ENCODE results near the gene MX1. TPM values are rescaled to one million over a fixed set of nuclear protein-coding genes. Genes with fewer than 3 reads are reported as not detected.

MX1 gene
- total and polyA plus RNA-seq, 11 donors, result 6.2 to 53.9 (median 13.6) TPM

DNA sequence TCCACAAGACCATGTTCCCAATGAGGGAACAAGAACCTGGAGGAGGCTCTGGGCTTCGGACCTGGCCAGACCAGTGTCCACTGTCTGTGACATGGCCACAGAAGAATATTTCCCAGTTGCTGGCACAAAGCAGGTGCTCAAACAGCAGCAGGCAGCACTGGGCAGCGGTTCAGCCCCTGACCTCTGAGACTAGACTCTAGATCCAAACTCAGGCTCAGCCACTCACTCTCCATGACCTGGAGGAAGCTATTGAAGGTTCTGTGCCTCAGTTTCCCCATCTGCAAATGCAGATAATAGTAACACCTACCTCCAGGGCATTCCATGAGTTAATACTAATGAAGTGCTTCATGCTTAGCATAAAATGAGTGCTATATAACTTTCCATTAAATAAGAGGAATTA lies 73.9 kb downstream of the MX1 start:
- no peak for ATAC-seq
- DNase-seq, result no peak
- WGBS, 4 donors, result 77 to 89% (median 83%) methylated on average over 2 of the region's 2 CpGs
- Histone ChIP-seq H3K27ac (no peak overlapping the region), H3K4me1 (no peaks in the 10 kb centered on the region), H3K9me3 (no peaks in the 10 kb centered on the region), H3K27me3 (peaks cover 0 to 39% (median 16%) of the 10 kb centered on the region in 9 donors), H3K4me3 (no peak overlapping the region), H3K36me3 (no peaks in the 10 kb centered on the region)
- intact Hi-C loops (cut with DNase I), result no loop called here
- TF ChIP-seq, protein P1, sequence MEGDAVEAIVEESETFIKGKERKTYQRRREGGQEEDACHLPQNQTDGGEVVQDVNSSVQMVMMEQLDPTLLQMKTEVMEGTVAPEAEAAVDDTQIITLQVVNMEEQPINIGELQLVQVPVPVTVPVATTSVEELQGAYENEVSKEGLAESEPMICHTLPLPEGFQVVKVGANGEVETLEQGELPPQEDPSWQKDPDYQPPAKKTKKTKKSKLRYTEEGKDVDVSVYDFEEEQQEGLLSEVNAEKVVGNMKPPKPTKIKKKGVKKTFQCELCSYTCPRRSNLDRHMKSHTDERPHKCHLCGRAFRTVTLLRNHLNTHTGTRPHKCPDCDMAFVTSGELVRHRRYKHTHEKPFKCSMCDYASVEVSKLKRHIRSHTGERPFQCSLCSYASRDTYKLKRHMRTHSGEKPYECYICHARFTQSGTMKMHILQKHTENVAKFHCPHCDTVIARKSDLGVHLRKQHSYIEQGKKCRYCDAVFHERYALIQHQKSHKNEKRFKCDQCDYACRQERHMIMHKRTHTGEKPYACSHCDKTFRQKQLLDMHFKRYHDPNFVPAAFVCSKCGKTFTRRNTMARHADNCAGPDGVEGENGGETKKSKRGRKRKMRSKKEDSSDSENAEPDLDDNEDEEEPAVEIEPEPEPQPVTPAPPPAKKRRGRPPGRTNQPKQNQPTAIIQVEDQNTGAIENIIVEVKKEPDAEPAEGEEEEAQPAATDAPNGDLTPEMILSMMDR (IDR thresholded peaks at IDR 0.05), result no peak
- no peak for TF ChIP-seq POLR2A (IDR thresholded peaks at IDR 0.05)

DNA sequence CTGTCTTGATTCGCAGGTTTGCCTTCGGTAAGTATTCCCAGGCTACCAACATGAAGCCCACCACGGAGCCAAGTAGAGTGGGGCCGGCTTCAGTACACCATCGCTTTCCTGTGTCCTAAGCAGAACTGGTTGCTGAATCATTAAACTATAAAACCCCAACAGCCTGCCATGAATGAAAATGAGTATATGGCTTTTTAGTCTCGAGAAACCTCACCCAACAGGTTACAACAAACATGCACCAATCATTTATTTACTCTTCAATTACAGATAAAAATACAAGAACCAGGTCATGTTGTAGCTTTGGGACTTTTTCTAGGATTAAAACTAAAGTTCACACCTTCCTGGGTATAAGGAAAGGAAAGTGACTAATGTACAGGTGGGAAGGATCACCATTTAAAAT lies 74.3 kb downstream of the MX1 start:
- TF ChIP-seq, protein P1 (IDR thresholded peaks at IDR 0.05), result no peak
- TF ChIP-seq POLR2A (IDR thresholded peaks at IDR 0.05), result no peak
- 80 to 91% (median 88%) methylated on average over 6 of the region's 6 CpGs for whole genome bisulfite sequencing, 4 donors
- Histone ChIP-seq H3K9me3 (no peaks in the 10 kb centered on the region), H3K27ac (no peak overlapping the region), H3K4me3 (no peak overlapping the region), H3K27me3 (peaks cover 0 to 44% (median 16%) of the 10 kb centered on the region in 9 donors), H3K36me3 (no peaks in the 10 kb centered on the region), H3K4me1 (no peaks in the 10 kb centered on the region)
- DNase-seq, result no peak
- no peak for ATAC-seq
- intact Hi-C loops (cut with DNase I), result no loop called here

DNA sequence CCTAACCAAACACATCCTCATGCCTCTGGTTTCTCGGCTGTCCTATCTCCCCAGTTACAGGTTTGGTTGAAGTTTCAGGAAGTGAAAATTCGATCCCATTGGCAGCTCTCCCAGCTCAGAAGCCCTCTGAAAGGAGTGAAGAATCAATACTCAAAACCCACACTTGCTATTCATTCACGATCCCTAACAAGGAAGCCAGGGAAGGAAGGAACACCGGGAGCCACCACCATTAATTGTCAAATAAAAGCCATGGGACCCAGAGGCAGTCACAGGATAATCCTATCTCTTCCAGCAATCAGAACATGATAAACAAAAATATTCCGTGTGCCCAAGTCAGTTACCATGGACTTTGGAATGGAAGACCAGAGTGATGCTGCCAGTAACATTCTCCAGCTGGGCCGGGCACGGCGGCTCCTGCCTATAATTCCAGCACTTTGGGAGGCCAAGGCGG lies 74.9 kb downstream of the MX1 start:
- ATAC-seq, result no peak
- peaks cover 0 to 50% (median 20%) of the 10 kb centered on the region in 9 donors for H3K27me3 ChIP-seq
- no peaks in the 10 kb centered on the region for H3K4me1 ChIP-seq
- H3K9me3 ChIP-seq, result no peaks in the 10 kb centered on the region
- no peak overlapping the region for H3K4me3 ChIP-seq
- no peaks in the 10 kb centered on the region for H3K36me3 ChIP-seq
- TF ChIP-seq POLR2A (IDR thresholded peaks at IDR 0.05), result no peak
- TF ChIP-seq, protein P1 (IDR thresholded peaks at IDR 0.05), result no peak
- no peak overlapping the region for H3K27ac ChIP-seq
- intact Hi-C loops (cut with DNase I), result no loop called here
- no peak for DNase-seq
- 65 to 71% (median 70%) methylated on average over 9 of the region's 9 CpGs for WGBS, 4 donors

DNA sequence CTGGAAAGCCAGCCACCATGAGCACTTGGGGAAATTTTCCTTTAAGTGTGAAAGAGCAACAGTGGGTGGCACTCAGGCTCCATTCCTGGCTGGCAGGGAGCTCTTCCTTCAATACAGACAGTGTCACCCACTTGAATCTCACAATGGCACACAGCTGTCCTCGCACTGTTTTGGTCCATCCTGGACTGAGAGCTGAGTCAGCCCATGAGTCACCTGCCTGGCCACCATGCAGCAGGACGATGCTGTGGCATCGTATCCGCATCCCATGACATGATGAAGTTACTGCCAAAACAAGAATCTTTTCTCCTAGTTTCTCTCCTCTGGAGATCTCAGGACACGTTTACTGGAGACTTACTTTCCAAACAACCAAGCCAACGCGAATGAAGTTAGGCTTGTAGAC lies 75.9 kb downstream of the MX1 start:
- WGBS, 4 donors, result 85 to 91% (median 86%) methylated on average over 6 to 7 of the region's 7 CpGs
- Histone ChIP-seq H3K9me3 (no peaks in the 10 kb centered on the region), H3K4me1 (peaks cover 0 to 4% (median 0%) of the 10 kb centered on the region in 12 donors), H3K27ac (no peak overlapping the region), H3K27me3 (peaks cover 2 to 57% (median 29%) of the 10 kb centered on the region in 9 donors), H3K4me3 (no peak overlapping the region), H3K36me3 (no peaks in the 10 kb centered on the region)
- ATAC-seq (no peak), DNase-seq (no peak)
- intact Hi-C loops (cut with DNase I), result no loop called here
- TF ChIP-seq, protein P1 (IDR thresholded peaks at IDR 0.05), result no peak
- TF ChIP-seq POLR2A (IDR thresholded peaks at IDR 0.05), result no peak
